NCI-H2081 treated with DMSO at 0.1 percent for 48 hours (cell line): ENCODE results near the gene GLIS2.
"Not testable (repeated sequence)": the region's sequence is repeated elsewhere in the genome, so short reads cannot be mapped to it uniquely, and the experiment has no call there.

Experiments
- DNase-seq: peaks from one replicate; lab custom pipeline; 2025; lab: John Stamatoyannopoulos, UW

Gene GLIS2

DNA sequence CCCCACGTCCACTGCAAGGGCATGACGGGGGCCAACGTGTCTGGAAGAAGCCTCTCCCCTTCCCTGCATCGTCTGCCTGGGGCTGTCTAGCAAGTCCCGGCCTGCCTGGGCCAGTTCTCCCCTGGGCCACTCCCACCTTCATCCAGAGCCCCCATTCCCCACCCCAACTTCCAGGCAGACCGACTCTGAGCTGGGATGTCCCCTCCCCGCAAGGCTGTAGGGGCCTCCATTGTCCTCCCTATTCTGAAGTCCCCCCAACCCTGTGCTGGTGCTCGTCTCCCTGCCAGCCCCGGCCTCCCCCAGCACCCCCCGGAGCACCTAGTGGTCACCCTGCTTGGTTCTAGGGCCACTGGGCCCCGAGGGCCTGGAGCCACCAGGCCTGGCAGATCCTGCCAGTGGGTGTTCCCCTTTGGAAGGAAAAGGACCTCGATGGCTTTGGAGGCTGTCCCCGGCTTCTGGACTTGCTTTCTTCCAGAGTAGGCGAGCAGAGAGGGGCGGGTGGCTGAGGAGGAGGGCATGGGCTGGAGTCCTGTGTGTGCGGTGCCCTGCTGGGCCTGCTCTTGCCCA is 4.8 kb downstream of the GLIS2 start:
- no peak for DNase-seq

DNA sequence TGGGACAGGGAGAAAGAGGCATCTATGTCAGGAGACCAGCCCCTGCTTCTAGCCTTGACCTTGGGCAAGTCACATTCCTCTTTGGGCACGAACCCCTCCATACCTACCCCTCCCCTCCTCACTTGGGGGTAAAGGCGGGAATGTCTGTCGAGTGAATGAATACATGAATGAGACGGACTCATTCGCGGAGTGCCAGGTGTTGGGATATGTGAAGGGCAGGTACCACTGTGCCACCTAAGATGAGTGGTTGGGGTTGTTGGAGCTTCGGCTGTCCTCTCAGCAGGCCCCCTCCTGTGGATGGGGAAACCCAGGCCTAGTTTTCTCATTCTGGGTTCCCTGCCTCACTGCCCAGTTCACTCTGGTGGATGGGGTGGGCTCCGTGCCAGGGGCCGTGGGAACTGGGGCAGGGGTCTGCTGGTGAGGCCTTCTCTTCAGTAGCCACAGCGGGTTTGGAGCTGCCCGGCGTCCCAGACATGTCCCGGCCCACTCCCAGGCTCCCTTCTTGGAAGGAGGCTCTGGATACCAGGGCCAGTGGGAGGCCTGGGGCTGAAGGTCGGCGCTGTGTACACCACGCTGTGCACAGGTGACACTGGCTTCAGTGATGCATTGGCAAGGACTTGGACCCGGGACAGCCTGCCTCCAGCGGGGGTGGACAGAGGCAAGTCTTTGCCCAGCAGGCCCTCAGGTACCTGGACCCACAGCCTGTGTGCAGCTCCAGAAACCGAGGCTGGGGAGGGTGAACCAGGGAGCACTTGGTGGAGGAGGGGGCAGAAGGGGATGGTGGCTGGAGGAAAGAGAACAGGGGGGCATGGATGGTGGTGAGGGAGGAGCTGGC is 5.6 kb downstream of the GLIS2 start:
- DNase-seq = no peak

DNA sequence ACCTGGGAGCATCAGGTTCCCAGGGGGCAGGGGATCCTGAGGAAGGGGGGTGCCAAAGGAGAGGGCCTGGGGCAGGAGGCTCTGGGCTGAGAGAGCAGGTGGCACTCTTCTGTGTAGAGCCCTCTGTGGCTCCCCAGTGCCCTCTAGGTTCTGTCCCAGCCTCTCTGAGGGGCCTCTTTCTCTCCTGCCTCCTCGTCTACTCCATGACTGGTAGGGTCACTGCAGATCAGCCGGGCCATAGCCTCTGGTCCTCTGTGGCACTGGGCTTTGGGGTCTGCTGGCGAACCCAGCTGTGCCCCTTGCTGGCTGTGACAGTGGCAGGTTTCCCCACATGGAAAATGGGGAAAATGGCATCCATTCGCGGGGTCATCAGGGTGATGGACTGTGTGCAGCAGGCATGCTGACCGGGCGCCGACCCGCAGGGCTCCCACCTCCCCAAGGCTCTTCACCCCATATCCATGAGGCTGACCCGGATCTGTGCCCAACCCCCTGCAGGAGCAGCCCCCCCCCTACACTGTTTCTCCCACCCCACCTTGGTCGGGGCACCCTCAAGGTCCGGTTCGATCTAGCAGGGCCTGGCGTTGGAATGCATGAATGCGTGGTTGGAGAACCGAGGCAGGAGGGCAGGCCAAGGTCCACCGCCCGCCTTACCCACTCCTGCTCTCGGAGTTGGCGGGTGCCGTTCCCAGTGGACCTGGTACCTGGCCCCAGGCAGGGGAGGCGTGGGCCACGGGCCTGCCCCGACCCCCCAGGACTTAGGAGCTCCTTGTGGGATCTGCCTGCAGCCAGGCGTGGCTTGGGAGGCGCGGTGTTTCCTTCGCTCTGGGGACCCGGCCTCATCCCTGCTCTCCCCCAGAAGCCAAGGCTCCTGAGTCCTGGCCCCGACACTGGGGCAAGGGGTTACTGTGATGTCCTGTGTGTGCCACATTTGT is 6.5 kb downstream of the GLIS2 start:
- DNase-seq = no peak

DNA sequence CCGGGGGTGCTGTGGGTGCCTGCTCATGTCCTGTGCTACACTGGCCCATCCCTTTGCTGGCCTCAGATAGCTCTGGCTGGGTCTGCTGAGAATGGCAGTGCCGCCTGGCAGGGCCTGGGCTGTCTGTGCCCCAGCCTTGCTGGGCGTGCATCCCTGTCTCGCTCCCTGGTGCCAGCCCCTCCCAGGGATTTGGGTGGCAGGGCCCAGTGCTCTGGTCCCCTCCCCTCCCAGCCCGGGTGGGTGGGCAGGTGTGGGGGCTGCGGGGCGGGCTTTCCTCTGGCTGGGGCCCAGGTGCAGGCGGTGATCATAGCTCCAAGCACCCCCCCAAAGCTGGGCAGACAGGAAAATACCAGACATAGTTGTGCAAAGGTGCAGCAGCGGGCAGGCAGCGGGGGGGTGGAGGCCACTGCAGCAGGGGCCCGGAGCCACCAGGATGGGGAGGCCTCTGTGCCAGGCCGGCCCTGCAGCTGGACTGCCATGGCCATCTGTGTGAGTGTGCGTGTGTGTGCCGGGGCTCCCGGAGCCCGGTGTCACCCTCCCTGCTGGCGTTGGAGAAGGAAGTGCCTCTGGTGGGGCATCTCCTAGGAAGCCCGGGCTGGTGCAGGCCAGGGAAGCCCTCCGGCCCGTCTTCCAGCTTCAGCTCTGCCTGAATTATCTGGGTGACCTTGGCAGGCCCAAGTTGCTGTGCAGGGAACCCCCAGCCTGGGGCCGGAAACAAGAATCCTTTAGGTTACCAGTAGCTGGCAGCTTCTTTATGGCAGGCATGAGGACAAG is 7.4 kb downstream of the GLIS2 start:
- no peak for DNase-seq

DNA sequence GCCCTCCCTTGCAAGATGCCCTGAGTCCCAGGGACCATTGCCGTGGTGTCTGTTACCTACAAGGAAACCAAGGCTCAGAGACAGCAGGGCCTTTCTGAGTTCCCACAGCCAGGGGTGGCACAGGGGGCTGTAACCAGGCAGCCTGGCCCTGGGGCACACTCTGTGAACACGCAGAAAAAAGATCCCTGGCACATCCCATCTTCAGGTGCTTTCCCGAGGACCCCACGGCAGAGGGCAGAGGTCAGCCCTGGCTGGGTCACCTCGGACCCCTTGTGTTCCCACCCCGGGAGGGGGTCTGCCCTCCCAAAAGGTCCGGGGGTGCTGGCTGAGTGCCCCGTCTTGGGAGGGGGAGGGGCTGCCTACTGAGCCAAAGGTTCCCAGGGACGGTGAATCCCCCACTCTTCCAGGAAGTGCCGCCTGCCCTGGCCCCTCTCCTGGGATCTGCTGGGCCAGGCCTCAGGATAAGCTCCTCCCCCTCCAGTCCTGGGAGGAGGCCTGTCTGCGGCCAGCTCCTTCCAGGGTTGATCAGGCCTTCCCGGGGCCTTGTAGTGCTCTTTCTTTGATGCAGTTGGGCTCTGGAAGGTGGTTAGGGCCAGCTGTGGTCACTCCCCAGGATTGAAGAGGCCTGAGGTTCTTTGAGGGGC is 8.1 kb downstream of the GLIS2 start:
- no peak for DNase-seq

DNA sequence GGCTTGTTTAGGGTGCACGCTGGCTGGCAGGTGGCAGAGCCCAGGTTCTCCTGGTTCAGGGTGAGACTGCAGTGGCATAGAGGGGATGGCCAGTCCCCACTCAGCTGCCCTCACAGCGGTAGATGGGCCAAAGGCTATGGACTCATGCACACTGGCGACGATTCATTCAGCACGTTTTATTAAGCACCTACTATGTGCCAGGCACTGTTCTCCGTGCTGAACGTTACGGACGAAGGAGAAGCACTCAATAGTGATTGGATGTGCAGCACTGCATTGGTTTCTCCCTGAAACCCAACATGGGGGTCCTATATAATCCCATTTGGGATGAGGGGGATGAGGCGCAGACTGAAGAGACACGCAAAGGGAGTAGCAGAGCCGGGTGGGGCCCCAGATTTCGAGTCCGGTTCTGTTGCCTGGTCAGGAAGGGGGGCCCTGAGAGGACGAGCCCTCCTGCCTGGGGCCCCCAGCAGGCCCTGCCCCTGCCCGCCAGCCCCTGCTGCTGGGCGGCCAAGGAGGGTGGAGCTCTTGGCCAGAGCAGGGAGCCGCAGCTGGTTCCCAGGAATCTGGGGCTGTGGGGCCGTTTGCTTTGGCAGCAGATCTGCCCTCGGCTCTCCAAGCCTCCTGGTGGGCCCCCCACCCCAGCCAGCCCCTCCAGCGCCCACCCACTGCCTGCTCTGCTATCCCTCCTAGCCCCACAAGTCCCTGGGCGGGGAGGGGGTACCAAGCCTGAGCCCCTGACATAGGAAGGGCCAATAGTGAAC is 8.8 kb downstream of the GLIS2 start:
- no peak for DNase-seq

DNA sequence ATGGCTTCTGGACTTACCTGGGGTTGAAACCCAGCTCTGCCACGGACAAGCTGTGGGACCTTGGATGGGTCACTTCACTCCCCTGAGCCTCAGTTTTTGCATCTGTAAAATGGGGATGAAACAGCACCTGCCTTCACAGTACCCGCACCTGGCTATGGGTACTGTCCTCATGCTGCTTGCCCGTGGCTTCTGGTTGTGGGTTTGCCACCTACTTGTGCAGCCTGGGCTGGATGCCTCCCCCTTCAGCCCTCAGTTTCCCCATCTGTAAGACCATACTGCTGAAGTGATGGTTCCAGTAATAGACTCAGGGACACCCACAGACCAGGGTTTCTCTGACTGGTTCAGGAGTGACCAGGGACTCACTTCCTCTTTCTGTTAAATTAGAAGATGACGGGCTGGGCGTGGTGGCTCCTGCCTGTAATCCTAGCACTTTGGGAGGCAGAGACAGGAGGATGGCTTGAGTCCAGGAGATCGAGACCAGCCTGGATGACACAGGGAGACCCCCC is 9.4 kb downstream of the GLIS2 start:
- DNase-seq = no peak

DNA sequence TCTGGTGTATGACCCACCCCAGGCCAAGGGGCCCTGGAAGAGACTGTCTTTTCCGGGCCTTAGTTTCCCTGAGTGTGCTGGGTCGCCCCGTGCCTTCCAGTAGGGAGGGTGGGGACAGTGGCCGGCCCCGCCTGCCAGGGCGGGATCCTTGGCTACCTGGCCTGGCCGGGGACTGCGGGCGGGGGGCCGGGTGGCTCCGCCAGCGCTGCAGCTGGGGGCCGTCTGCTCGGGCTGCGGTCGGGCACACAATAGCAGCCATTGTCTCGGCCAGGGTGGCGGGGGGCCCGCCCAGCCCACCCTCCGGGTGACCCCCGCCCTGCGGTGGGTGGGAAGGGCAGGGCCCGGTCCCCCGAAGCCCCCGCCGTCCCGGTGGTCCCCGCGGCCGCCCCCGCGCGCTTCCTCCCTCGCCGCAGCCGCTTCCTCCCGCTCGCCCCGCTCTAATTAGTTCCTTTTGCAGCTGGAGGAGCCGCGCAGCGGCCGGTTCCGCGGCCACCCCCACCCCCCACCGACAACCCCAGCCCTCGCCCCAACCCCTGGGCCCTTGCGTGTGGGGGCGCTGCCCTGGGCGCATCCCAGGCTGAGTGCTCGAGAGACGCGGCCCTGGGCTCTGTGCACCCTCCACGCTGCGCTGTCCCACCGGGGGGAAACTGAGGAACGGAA is 11.6 kb downstream of the GLIS2 start:
- no peak for DNase-seq

DNA sequence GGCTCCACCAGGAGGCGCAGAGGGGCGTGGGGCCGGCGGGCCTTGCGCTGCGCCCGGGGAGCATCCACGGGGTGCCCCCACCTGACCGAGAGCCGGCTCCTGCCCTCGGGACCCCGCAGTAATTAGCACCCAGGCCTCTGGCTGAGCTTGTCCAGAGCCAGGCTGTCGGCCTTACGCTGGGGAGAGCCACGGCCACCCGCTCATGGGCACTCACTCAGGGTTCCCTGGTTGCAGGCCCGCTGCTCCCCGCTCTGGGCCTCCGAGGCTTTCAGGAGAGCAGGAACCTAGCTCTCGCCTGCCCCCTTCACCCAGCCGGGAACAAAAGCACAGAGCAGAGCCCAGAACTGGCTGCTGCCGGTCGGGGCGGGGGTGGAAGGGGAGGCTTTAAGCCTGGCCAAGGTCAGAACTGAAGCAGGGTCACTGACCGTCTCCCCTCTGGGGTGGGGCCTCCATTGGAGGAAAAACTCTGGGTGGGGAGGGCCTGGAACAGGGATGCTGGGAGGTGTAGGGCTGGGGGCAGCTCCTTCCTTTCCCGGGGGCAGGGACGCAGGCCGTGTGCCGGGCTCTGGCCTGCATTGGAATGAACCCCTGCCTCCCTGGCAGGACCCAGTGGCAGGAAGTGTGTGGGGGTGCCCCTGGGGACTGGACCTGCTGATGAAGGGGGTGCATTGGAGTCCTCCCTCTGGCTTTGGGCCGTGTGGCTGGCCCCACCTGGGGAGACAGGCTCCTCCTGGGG is 12.3 kb downstream of the GLIS2 start:
- no peak for DNase-seq

DNA sequence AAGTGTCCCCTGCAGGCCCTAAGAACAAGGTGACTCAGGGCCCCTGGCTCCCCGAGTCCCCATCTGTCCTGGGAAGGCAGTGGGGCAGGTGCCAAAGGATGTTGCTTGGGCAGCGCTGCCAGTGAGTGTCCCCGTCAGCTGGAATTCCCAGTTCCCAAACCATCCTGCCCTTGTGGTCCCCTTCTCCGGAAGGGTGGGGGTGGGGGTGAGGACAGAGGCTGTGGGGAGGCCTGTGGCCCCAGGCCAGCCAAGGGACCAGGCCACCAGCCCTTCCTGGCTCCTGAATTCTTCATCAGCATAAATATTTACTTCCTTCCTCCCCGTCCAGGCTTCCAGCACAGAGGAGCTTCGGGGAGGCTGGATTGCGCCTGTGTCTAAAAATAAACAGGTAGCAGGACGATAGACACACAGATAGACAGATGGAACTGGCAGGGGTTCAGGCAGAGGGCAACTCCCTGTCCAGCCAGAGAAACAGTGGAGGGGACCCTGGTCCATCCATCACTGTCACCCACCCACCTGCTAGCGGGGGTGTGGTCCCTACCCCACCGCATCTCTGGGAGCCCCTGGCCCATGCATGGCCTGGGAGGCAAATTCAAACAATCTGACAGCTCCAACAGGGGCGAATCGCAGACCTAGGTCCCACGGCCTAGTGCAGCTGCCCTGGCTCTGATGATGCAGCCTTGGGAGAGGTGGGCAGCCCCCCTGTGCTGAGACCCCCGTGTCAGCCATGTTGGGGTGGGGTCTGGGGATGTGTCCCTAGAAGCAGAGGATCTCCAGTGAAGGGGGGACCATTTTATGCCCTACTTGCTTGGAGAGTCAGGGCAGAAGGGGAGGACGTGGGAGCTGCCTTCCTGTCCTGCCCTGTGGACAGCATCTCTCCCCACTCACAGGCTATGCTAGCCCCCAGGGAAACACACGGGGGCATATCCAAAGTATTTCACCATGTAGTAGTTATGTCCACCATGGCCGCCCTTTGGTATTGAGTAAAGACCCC is 13.2 kb downstream of the GLIS2 start:
- no peak for DNase-seq

DNA sequence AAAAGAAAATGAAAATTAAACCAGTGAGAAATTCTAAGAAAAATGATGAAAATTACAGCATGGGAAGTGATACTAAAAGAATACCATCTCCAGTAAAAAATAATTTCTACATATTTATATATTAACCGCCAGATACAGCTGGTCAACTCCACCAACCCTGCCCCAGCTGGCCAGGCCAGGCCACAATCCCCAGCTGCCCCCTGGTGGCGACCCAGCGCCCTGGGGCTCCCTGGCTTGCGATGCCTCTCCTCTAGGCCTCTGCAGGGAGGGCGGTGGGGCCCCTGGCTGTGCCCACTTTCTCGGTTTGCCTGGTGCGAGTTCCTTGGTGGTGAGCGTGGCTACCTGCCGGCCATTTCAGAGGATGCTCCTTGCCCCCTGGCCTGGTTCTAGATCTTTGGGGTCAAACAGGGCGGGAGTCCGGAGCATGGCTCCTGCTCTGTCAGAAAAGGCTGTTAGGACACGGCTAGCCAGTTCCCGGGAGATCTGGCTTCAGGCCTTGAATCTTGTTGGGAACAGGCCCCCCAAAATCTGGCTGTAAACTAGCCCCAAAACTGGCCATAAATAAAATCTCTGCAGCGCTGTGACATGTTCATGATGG is 14.5 kb downstream of the GLIS2 start:
- DNase-seq = no peak

DNA sequence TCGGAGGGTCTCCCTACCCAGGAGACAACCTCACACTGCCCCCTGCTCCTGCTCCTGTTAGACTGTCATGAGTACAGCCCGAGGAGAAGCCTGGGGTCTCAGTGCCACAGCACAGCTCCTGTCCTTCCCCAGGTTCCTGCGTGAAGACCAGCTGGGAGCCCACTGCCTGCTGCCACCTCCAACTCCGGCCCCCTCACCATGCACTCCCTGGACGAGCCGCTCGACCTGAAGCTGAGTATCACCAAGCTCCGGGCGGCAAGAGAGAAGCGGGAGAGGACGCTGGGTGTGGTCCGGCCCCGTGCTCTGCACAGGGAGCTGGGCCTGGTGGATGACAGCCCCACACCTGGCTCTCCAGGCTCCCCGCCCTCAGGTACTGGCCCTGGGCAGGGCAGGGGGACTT is 16.2 kb downstream of the GLIS2 start:
- no peak for DNase-seq

DNA sequence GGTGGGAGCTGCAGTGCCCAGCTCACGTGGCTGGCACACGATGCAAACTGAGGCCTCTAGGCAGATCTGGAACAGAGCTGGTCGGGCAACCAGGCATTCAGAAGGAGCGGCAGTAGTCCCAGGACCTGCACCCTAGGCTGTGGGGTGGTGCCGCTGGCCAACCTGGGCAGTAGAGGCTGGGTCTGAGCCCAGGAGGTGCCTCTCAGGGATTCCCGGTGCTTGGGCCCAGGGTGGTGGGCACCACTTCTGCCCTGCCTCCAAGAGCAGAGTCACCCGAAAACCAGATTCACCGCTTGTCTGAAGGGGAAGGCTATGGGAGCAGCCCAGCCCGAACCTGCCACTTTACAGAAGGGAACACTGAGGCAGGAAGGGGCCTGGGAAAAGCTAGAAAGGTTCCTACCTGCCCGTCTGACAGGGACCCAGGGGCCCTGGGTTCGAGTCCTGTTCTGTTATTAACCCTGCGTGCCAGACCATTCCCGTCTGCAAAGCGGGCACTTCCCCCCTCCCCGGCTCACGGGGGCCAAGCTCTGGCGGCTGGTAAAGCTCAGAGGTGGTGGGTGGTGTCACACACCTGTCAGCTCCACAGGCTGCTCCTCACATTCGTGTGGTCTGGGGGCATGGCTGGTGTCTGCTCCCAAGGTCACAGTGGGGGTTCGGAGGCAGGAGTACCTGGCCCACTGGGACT is 16.9 kb downstream of the GLIS2 start:
- no peak for DNase-seq

DNA sequence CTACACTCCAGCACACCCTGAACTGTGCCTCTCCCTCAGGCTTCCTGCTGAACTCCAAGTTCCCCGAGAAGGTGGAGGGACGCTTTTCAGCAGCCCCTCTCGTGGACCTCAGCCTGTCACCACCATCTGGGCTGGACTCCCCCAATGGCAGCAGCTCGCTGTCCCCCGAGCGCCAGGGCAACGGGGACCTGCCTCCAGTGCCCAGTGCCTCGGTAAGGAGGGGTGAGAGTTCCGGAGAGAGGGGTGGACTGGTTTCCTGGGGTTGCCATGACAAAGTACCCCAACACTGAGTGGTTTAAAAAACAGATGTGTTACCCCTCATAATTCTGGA is 17.4 kb downstream of the GLIS2 start:
- DNase-seq = no peak

DNA sequence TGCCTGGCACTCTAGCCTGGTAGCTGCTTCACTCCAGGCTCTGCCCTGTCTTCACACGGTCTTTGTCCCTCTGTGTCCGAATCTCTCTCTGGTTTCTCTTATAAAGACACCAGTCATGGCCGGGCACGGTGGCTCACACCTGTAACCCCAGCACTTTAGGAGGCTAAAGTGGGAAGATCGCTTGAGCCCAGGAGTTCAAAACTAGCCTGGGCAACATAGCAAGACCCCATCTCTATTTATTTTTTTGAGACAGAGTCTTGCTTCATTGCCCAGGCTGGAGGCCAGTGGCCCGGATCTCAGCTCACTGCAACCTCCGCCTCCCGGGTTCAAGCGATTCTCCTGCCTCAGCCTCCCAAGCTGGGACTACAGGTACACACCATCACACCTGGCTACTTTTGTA is 17.8 kb downstream of the GLIS2 start:
- not testable (repeated sequence) for DNase-seq

DNA sequence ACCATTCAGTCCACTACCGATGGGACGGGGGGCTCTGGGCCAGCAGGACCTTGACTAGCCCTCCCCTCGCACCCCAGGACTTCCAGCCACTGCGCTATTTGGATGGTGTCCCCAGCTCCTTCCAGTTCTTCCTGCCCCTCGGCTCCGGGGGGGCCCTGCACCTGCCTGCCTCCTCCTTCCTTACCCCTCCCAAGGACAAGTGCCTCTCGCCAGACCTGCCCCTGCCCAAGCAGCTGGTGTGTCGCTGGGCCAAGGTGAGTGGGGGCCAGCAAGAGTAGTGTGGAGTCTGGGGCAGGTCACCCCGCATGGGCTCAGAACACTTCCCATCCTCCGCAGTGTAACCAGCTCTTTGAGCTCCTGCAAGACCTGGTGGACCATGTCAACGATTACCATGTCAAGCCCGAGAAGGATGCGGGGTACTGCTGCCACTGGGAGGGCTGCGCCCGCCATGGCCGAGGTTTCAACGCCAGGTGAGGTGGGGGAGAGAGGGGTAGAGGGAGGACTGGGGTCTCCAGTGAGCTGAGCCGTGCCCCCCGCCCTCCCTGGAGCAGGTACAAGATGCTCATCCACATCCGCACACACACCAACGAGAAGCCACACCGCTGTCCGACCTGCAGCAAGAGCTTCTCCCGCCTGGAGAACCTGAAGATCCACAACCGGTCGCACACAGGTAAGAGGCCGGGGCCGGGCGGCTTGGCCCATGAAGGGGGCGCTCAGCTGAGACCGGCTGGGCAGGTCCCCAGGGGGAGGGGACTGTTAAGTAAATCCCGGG is 19.0 kb downstream of the GLIS2 start:
- no peak for DNase-seq
